HCT116 (cell line): ENCODE results near the gene AGTR1. TPM values are rescaled to one million over a fixed set of nuclear protein-coding genes. Genes with fewer than 3 reads are reported as not detected.

Experiments used
- ATAC-seq: fragments of 200-7000 bp; cut with Tn5 transposase; 2 replicates; pipeline ENCODE4 v1.9.1; 2020; ENCODE audit warnings: mild to moderate bottlenecking, moderate library complexity
- BruUV-seq: library from RNA; stranded (reverse); fragments of 400-500 nt; replicated peaks from 2 replicates; lab custom pipeline; 2021; lab: Mats Ljungman, UMichigan
- CTCF ChIA-PET: fragments of 300-600 bp; sonication (Branson Sonifier 250); formaldehyde crosslinking; loops from one replicate; lab custom pipeline; 2021; ENCODE audit warnings: antibody characterized with exemption; lab: Charles Lee
- POLR2A ChIA-PET: fragments of 300-600, 350-600 bp; sonication (Branson Sonifier 250); formaldehyde crosslinking; loops from one replicate; lab custom pipeline; 2021; ENCODE audit warnings: antibody characterized with exemption; lab: Charles Lee
- RAD21 ChIA-PET, 2 experiments: fragments of 300-600 bp; sonication (Branson Sonifier 250); formaldehyde crosslinking; loops; one replicate each; lab custom pipeline; 2023; ENCODE audit warnings: low total read pairs in 2 of 2; ENCODE audit not compliant: uncharacterized antibody in 2 of 2, unreplicated experiment in 2 of 2, low non-redundant PET in 1 of 2; lab: Charles Lee
- DNase-seq: peaks from one replicate; pipeline ENCODE4 v3.0.0-alpha.2; 2010; ENCODE audit warnings: low read depth, low spot score
- H2AFZ ChIP-seq: fragments of 200-600 bp; shearing (Covaris generic), sonication (generic); 2 replicates; pipeline ENCODE4 v1.6.1; 2017; ENCODE audit warnings: low read depth, mixed run types, mixed read lengths, antibody characterized with exemption, low read length; ENCODE audit not compliant: poor library complexity, severe bottlenecking
- H3K27ac ChIP-seq: 2 replicates; pipeline ENCODE4 v1.5.1; 2012; ENCODE audit warnings: low read depth, low read length
- H3K27me3 ChIP-seq: fragments of 200-600 bp; sonication (generic); 2 replicates; pipeline ENCODE4 v1.6.1; 2016; ENCODE audit warnings: mixed run types, low read length, mixed read lengths; ENCODE audit not compliant: insufficient read depth
- H3K36me3 ChIP-seq, 2 experiments: fragments of 200-500 bp in 1 of 2; fragments of 200-600 bp in 1 of 2; sonication (Bioruptor generic) in 1 of 2; sonication (generic) in 1 of 2; 2 replicates each; pipeline versions ENCODE4 v1.5.1 to v1.6.1; 2014 to 2016; ENCODE audit warnings: low read length in 2 of 2, inconsistent platforms in 1 of 2, mixed read lengths in 1 of 2, mixed run types in 1 of 2; ENCODE audit not compliant: insufficient read depth in 2 of 2, control insufficient read depth in 1 of 2
- H3K4me1 ChIP-seq, 2 experiments: fragments of 200-600 bp in 1 of 2; sonication (generic) in 1 of 2; 2 replicates each; pipeline versions ENCODE4 v1.5.1 to v1.6.1; 2012 to 2017; ENCODE audit warnings: low read length in 2 of 2, inconsistent platforms in 1 of 2, mild to moderate bottlenecking in 1 of 2, mixed read lengths in 1 of 2, mixed run types in 1 of 2, moderate library complexity in 1 of 2; ENCODE audit not compliant: insufficient read depth in 2 of 2, control insufficient read depth in 1 of 2
- H3K4me2 ChIP-seq: fragments of 200-600 bp; sonication (generic); 2 replicates; pipeline ENCODE4 v1.6.1; 2017; ENCODE audit warnings: mixed run types, low read length, mixed read lengths
- H3K4me3 ChIP-seq, 2 experiments: fragments of 200-600 bp in 1 of 2; sonication (generic) in 1 of 2; replicated peaks in 1 of 2; 2 replicates each; pipeline ENCODE4 v1.5.1; 2011 to 2016; ENCODE audit warnings: low read length in 2 of 2, control low read depth in 1 of 2, low read depth in 1 of 2, mild to moderate bottlenecking in 1 of 2, mixed read lengths in 1 of 2, mixed run types in 1 of 2
- H3K79me2 ChIP-seq: fragments of 200-600 bp; sonication (generic); 2 replicates; pipeline ENCODE4 v1.6.1; 2017; ENCODE audit warnings: mild to moderate bottlenecking, mixed run types, low read length, moderate library complexity, mixed read lengths; ENCODE audit not compliant: insufficient read depth
- H3K9ac ChIP-seq: fragments of 200-600 bp; sonication (generic); 2 replicates; pipeline ENCODE4 v1.6.1; 2016; ENCODE audit warnings: low read length, mixed read lengths
- H3K9me2 ChIP-seq: fragments of 200-600 bp; sonication (generic), shearing (Covaris generic); 2 replicates; pipeline ENCODE4 v1.6.1; 2017; ENCODE audit warnings: mixed run types, mild to moderate bottlenecking, moderate library complexity; ENCODE audit not compliant: insufficient read depth
- H3K9me3 ChIP-seq, 2 experiments: fragments of 200-500 bp in 1 of 2; fragments of 200-600 bp in 1 of 2; sonication (Bioruptor generic) in 1 of 2; sonication (generic) in 1 of 2; 2 replicates each; pipeline ENCODE4 v1.6.1; 2014 to 2017; ENCODE audit warnings: low read length in 2 of 2, mixed read lengths in 2 of 2, inconsistent platforms in 1 of 2, low read depth in 1 of 2, mild to moderate bottlenecking in 1 of 2, mixed run types in 1 of 2, moderate library complexity in 1 of 2; ENCODE audit not compliant: control insufficient read depth in 1 of 2, insufficient read depth in 1 of 2
- H4K20me1 ChIP-seq: fragments of 200-600 bp; sonication (generic), shearing (Covaris generic); 2 replicates; pipeline ENCODE4 v1.6.1; 2017; ENCODE audit warnings: mixed run types, mild to moderate bottlenecking, moderate library complexity; ENCODE audit not compliant: insufficient read depth
- CBX3 ChIP-seq: IDR thresholded peaks from 2 replicates; pipeline ENCODE4 v1.6.1; 2012; ENCODE audit warnings: low read depth
- EGR1 ChIP-seq: IDR thresholded peaks from 2 replicates; pipeline ENCODE4 v1.6.1; 2012; ENCODE audit warnings: low read depth
- ELF1 ChIP-seq: IDR thresholded peaks from 2 replicates; pipeline ENCODE4 v1.6.1; 2012; ENCODE audit warnings: low read depth, borderline replicate concordance
- EZH2phosphoT487 ChIP-seq: fragments of 200-600 bp; IDR thresholded peaks from 2 replicates; pipeline ENCODE4 v1.6.1; 2018; ENCODE audit warnings: antibody characterized with exemption, borderline replicate concordance
- FOSL1 ChIP-seq: IDR thresholded peaks from 2 replicates; pipeline ENCODE4 v1.6.1; 2012; ENCODE audit warnings: low read depth
- JUND ChIP-seq: IDR thresholded peaks from 2 replicates; pipeline ENCODE4 v1.6.1; 2012
- POLR2A ChIP-seq: IDR thresholded peaks from 2 replicates; pipeline ENCODE4 v1.7.0; 2011; ENCODE audit warnings: borderline replicate concordance; ENCODE audit not compliant: insufficient read depth, insufficient read length; ENCODE audit errors: extremely low read depth
- POLR2AphosphoS5 ChIP-seq: IDR thresholded peaks from 2 replicates; pipeline ENCODE4 v1.6.1; 2011; ENCODE audit warnings: mild to moderate bottlenecking, low read depth, low read length, moderate library complexity
- SRF ChIP-seq: IDR thresholded peaks from 2 replicates; pipeline ENCODE4 v1.6.1; 2012; ENCODE audit warnings: low read depth
- TCF7L2 ChIP-seq: IDR thresholded peaks from 2 replicates; pipeline ENCODE4 v1.7.0; 2011; ENCODE audit warnings: borderline replicate concordance, inconsistent platforms; ENCODE audit not compliant: insufficient read depth, insufficient read length; ENCODE audit errors: extremely low read depth
- YY1 ChIP-seq: IDR thresholded peaks from 2 replicates; pipeline ENCODE4 v1.6.1; 2011; ENCODE audit warnings: low read length, low read depth, moderate library complexity, mild to moderate bottlenecking; ENCODE audit not compliant: insufficient replicate concordance; ENCODE audit errors: extremely low read depth
- ZBTB33 ChIP-seq: IDR thresholded peaks from 2 replicates; pipeline ENCODE4 v1.6.1; 2011; ENCODE audit warnings: mild to moderate bottlenecking, low read length, moderate library complexity; ENCODE audit not compliant: insufficient replicate concordance; ENCODE audit errors: extremely low read depth
- intact Hi-C: fragments of 100-400 bp; cut with micrococcal nuclease; formaldehyde crosslinking; loops from 2 replicates; pipeline ENCODE4 v1.10.0; 2022
- total RNA-seq: library from RNA; stranded (reverse); gene quantifications from one replicate; pipeline ENCODE4 v1.2.1, GENCODE V29; 2021; ENCODE audit not compliant: unreplicated experiment

The AGTR1 gene
- total RNA-seq, 1 experiment from 2014 or later: not detected

GRCh38 chr3:148728753-148729152 is 31.1 kb downstream of the AGTR1 start:
- Histone ChIP-seq H3K27me3 (no peaks in the 10 kb centered on the region), H2AFZ (no peak overlapping the region), H3K4me1 (no peaks in the 10 kb centered on the region), H3K4me2 (no peak overlapping the region), H3K36me3 (no peaks in the 10 kb centered on the region), H3K79me2 (no peaks in the 10 kb centered on the region), H3K9ac (no peak overlapping the region), H4K20me1 (no peaks in the 10 kb centered on the region), H3K27ac (no peak overlapping the region), H3K9me2 (no peaks in the 10 kb centered on the region), H3K9me3 (no peaks in the 10 kb centered on the region), H3K4me3 (no peak overlapping the region)
- intact Hi-C loops: loop anchor here (5.0 kb wide), 1 partner anchor 134 kb away; no protein-coding TSS in a partner anchor
- TF ChIP-seq SRF (no peak), EGR1 (no peak), EZH2phosphoT487 (no peak), ZBTB33 (no peak), POLR2A (no peak), CBX3 (no peak), YY1 (no peak)
- POLR2A ChIA-PET: no interaction called here
- DNase-seq: no peak
- CTCF ChIA-PET: no interaction called here
- no TSS peak for BruUV-seq
- no peak for ATAC-seq
- RAD21 ChIA-PET: no interaction called here

- ATAC-seq: no peak
Observed at GRCh38 chr3:148729476-148730055, 31.9 kb downstream of the AGTR1 start.

More at GRCh38 chr3:148729476-148730055, 31.9 kb downstream of the AGTR1 start:
- DNase-seq: no peak
- CTCF ChIA-PET: interaction anchor here (0.8 to 1.0 kb wide), 2 partner anchors 17 to 349 kb away, joined by 3 read pairs; no protein-coding TSS in a partner anchor
- Histone ChIP-seq H3K9me3 (no peaks in the 10 kb centered on the region), H3K36me3 (no peaks in the 10 kb centered on the region), H3K79me2 (no peaks in the 10 kb centered on the region), H3K4me3 (no peak overlapping the region), H3K27me3 (no peaks in the 10 kb centered on the region), H3K9ac (no peak overlapping the region), H3K4me2 (no peak overlapping the region)
- BruUV-seq: no TSS peak
- intact Hi-C loops: loop anchor here (5.0 kb wide), 1 partner anchor 133 kb away; no protein-coding TSS in a partner anchor
- TF ChIP-seq SRF (no peak), FOSL1 (no peak), ELF1 (no peak), CBX3 (no peak), TCF7L2 (no peak), POLR2AphosphoS5 (no peak), JUND (no peak), POLR2A (no peak), ZBTB33 (no peak)
- TF ChIP-seq, all 23 proteins: peak for 0
- RAD21 ChIA-PET: no interaction called here
- H3K9me2 ChIP-seq: no peaks in the 10 kb centered on the region
- H3K4me1 ChIP-seq: no peaks in the 10 kb centered on the region
- POLR2A ChIA-PET: no interaction called here
- H2AFZ ChIP-seq: no peak overlapping the region
- H3K27ac ChIP-seq: no peak overlapping the region
- H4K20me1 ChIP-seq: no peaks in the 10 kb centered on the region
